A673 (cell line): ENCODE results near the gene EHHADH. TPM values are rescaled to one million over a fixed set of nuclear protein-coding genes. Genes with fewer than 3 reads are reported as not detected.

ENCODE experiments used
- BruUV-seq: library from RNA; stranded (reverse); fragments of 400-500 nt; replicated peaks from 2 replicates; lab custom pipeline; 2021; lab: Mats Ljungman, UMichigan
- CTCF ChIA-PET: fragments of 300-600 bp; sonication (Branson Sonifier 250); formaldehyde crosslinking; loops from one replicate; lab custom pipeline; 2022; ENCODE audit warnings: antibody characterized with exemption; lab: Charles Lee
- POLR2A ChIA-PET: fragments of 300-600 bp; sonication (Branson Sonifier 250); formaldehyde crosslinking; loops from one replicate; lab custom pipeline; 2022; ENCODE audit warnings: antibody characterized with exemption; ENCODE audit not compliant: low non-redundant PET; lab: Charles Lee
- DNase-seq: peaks from one replicate; pipeline ENCODE4 v3.0.0-alpha.2; 2015; ENCODE audit warnings: low spot score
- H3K27ac ChIP-seq: fragments of 200-600 bp; sonication (generic); 2 replicates; pipeline ENCODE4 v1.5.1; 2016; ENCODE audit warnings: mixed run types, low read depth, mild to moderate bottlenecking, mixed read lengths, antibody characterized with exemption, low read length; ENCODE audit not compliant: poor library complexity, severe bottlenecking
- H3K27me3 ChIP-seq: fragments of 200-600 bp; sonication (generic); replicated peaks from 2 replicates; pipeline ENCODE4 v1.6.1; 2017; ENCODE audit warnings: mixed run types, low read depth, mild to moderate bottlenecking, mixed read lengths, antibody characterized with exemption, low read length; ENCODE audit not compliant: insufficient read depth, poor library complexity
- H3K36me3 ChIP-seq: fragments of 200-600 bp; sonication (generic); 2 replicates; pipeline ENCODE4 v1.6.1; 2016; ENCODE audit warnings: mixed run types, mild to moderate bottlenecking, mixed read lengths, antibody characterized with exemption, low read length; ENCODE audit not compliant: insufficient read depth, poor library complexity, severe bottlenecking
- H3K4me1 ChIP-seq: fragments of 200-600 bp; sonication (generic); 2 replicates; pipeline ENCODE4 v1.6.1; 2017; ENCODE audit warnings: mixed run types, mild to moderate bottlenecking, mixed read lengths, antibody characterized with exemption, low read length; ENCODE audit not compliant: insufficient read depth, poor library complexity, severe bottlenecking
- H3K4me3 ChIP-seq: fragments of 200-600 bp; sonication (generic); 2 replicates; pipeline ENCODE4 v1.5.1; 2016; ENCODE audit warnings: low read depth, mixed run types, mild to moderate bottlenecking, mixed read lengths, low read length; ENCODE audit not compliant: poor library complexity, severe bottlenecking
- H3K9me3 ChIP-seq: fragments of 200-600 bp; sonication (generic); 2 replicates; pipeline ENCODE4 v1.6.1; 2016; ENCODE audit warnings: mixed run types, low read depth, mild to moderate bottlenecking, mixed read lengths, antibody characterized with exemption, low read length; ENCODE audit not compliant: poor library complexity, severe bottlenecking
- CTCF ChIP-seq: fragments of 300-800, 200-600 bp; sonication (generic); conservative IDR thresholded peaks from 2 replicates; pipeline ENCODE4 v1.5.1; 2017; ENCODE audit warnings: low read depth, mild to moderate bottlenecking, antibody characterized with exemption, low read length, moderate library complexity, mixed read lengths
- EZH2 ChIP-seq: fragments of 200-600 bp; sonication (generic); IDR thresholded peaks from 2 replicates; pipeline ENCODE4 v1.6.1; 2017; ENCODE audit warnings: borderline replicate concordance, low read depth, mild to moderate bottlenecking, mixed read lengths, antibody characterized with exemption, low read length; ENCODE audit not compliant: poor library complexity, severe bottlenecking
- intact Hi-C: fragments of 100-400 bp; cut with micrococcal nuclease; formaldehyde crosslinking; loops from one replicate; pipeline ENCODE4 v1.10.0; 2022; ENCODE audit not compliant: unreplicated experiment
- total RNA-seq: library from RNA; stranded (reverse); gene quantifications from 2 replicates; pipeline ENCODE4 v1.2.3, GENCODE V29; 2021

The EHHADH gene
- total RNA-seq, 1 experiment from 2014 or later = 3.9 TPM

- H3K36me3 ChIP-seq = no peaks in the 10 kb centered on the region
- BruUV-seq = no TSS peak
- no peak overlapping the region for H3K4me3 ChIP-seq
- no peak overlapping the region for H3K27ac ChIP-seq
- no peaks in the 10 kb centered on the region for H3K9me3 ChIP-seq
- TF ChIP-seq CTCF (no peak), EZH2 (no peak)
- intact Hi-C loops = no loop called here
- no peaks in the 10 kb centered on the region for H3K27me3 ChIP-seq
- CTCF ChIA-PET = no interaction called here
- POLR2A ChIA-PET = no interaction called here
- no peak for DNase-seq
- H3K4me1 ChIP-seq = no peaks in the 10 kb centered on the region
Observed at GRCh38 chr3:185225523-185225922, 28.3 kb downstream of the EHHADH start.

GRCh38 chr3:185225080-185225479 lies 28.8 kb downstream of the EHHADH start:
- Histone ChIP-seq H3K36me3 (no peaks in the 10 kb centered on the region), H3K4me1 (no peaks in the 10 kb centered on the region), H3K4me3 (no peak overlapping the region), H3K27ac (no peak overlapping the region), H3K9me3 (no peaks in the 10 kb centered on the region), H3K27me3 (no peaks in the 10 kb centered on the region)
- DNase-seq = no peak
- TF ChIP-seq EZH2 (no peak), CTCF (no peak)
- intact Hi-C loops = no loop called here
- CTCF ChIA-PET = interaction anchor here (0.6 kb wide), 1 partner anchor 46 kb away, joined by 3 read pairs; no protein-coding TSS in a partner anchor
- POLR2A ChIA-PET = no interaction called here
- BruUV-seq = no TSS peak

GRCh38 chr3:185221203-185221602 lies 32.6 kb downstream of the EHHADH start:
- ChIA-PET CTCF (no interaction called here), POLR2A (no interaction called here)
- Histone ChIP-seq H3K36me3 (no peaks in the 10 kb centered on the region), H3K27me3 (no peaks in the 10 kb centered on the region), H3K4me1 (no peaks in the 10 kb centered on the region), H3K4me3 (no peak overlapping the region), H3K27ac (no peak overlapping the region), H3K9me3 (no peaks in the 10 kb centered on the region)
- intact Hi-C loops = no loop called here
- no TSS peak for BruUV-seq
- DNase-seq = no peak
- TF ChIP-seq EZH2 = no peak
- no peak for TF ChIP-seq CTCF
